ENCODE results near the gene LAMTOR3. TPM values are rescaled to one million over a fixed set of nuclear protein-coding genes. Genes with fewer than 3 reads are reported as not detected.
A peak's percentile ranks its signal among the peaks of the same experiment; 100 is the strongest.

LAMTOR3 gene
- total RNA-seq, 4 donors from 2014 or later: 34.4 to 49.5 (median 39.3) TPM

DNA sequence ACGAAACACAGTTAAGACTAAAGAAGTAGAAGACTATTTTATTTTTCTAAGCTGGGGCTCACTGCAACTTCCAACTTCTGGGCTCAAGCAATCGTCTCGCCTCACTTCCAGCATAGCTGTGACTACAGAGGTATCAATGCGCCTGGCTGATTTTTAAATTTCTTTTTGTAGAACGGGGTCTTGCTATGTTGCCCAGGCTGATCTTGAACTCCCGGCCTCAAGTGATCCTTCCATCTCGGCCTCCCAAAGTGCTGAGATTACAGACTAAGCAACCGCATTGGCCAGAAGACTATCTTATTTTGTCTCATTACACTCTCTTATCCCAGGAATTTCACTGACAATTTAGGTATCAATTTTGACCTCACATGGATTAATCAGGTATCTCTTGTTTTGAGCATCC lies 1.2 kb downstream of the LAMTOR3 start:
- WGBS: 95% methylated on average over 8 of the region's 8 CpGs
- TF ChIP-seq, protein P1, sequence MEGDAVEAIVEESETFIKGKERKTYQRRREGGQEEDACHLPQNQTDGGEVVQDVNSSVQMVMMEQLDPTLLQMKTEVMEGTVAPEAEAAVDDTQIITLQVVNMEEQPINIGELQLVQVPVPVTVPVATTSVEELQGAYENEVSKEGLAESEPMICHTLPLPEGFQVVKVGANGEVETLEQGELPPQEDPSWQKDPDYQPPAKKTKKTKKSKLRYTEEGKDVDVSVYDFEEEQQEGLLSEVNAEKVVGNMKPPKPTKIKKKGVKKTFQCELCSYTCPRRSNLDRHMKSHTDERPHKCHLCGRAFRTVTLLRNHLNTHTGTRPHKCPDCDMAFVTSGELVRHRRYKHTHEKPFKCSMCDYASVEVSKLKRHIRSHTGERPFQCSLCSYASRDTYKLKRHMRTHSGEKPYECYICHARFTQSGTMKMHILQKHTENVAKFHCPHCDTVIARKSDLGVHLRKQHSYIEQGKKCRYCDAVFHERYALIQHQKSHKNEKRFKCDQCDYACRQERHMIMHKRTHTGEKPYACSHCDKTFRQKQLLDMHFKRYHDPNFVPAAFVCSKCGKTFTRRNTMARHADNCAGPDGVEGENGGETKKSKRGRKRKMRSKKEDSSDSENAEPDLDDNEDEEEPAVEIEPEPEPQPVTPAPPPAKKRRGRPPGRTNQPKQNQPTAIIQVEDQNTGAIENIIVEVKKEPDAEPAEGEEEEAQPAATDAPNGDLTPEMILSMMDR (IDR thresholded peaks at IDR 0.05): no peak
- TF ChIP-seq EP300 (IDR thresholded peaks at IDR 0.05) (no peak), POLR2AphosphoS5 (IDR thresholded peaks at IDR 0.05) (no peak), POLR2A (IDR thresholded peaks at IDR 0.05) (no peak)
- H3K4me1 ChIP-seq: peaks cover 21% of the 10 kb centered on the region
- H3K9me3 ChIP-seq: no peaks in the 10 kb centered on the region
- H3K27me3 ChIP-seq: no peaks in the 10 kb centered on the region
- peak overlapping the region; percentile 82 for H3K4me3 ChIP-seq
- no peak overlapping the region for H3K27ac ChIP-seq
- no peak for DNase-seq (ENCODE audit: low spot score in 2 of 2)
- H3K36me3 ChIP-seq: no peaks in the 10 kb centered on the region

DNA sequence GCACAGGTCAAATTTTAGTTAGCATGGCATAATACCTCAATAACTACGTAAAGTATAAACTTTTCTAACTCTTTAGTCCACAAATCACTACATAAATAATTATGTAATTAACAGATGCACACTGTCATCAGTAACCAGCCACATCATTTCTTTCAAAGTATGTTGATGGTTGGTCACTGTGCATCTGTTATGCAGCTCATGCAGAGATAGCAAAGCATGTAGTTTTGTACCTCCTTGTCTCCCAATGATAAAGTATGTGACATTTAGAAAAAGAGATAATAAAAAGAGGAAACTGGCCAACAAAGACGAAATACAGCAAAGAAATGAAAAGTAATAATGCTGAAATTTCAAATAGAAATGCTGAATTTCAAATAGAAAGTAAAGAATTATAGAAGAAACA lies 2.9 kb downstream of the LAMTOR3 start:
- Histone ChIP-seq H3K4me3 (no peak overlapping the region), H3K27me3 (no peaks in the 10 kb centered on the region), H3K9me3 (no peaks in the 10 kb centered on the region), H3K36me3 (peaks cover 5% of the 10 kb centered on the region), H3K4me1 (peaks cover 21% of the 10 kb centered on the region), H3K27ac (no peak overlapping the region)
- TF ChIP-seq POLR2A (IDR thresholded peaks at IDR 0.05) (no peak), EP300 (IDR thresholded peaks at IDR 0.05) (no peak), POLR2AphosphoS5 (IDR thresholded peaks at IDR 0.05) (no peak)
- TF ChIP-seq, protein P1 (IDR thresholded peaks at IDR 0.05): no peak
- DNase-seq (ENCODE audit: low spot score in 2 of 2): no peak
- WGBS: 76% methylated on average over 2 of the region's 2 CpGs

DNA sequence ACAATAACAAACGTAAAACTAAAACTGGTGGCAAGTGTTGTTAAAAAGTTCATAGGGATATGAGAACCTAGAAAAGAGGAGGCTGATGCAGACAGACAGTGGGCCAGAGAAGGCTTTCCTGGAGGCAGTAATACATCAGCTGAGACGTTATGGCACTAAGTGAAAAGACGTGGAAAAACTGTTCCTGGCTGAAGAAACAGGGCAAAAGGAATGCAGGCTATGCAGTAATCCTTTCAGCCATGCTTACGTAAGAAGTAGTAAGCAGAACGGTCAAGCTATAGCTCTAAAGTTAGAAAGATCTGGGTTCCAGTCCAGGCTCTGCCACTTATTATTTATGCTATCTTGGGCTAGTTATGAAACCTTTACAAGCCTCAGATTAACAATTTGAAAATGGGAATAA lies 6.4 kb downstream of the LAMTOR3 start:
- WGBS: 70% methylated on average over 5 of the region's 5 CpGs
- TF ChIP-seq POLR2A (IDR thresholded peaks at IDR 0.05): no peak
- TF ChIP-seq, protein P1 (IDR thresholded peaks at IDR 0.05): no peak
- TF ChIP-seq POLR2AphosphoS5 (IDR thresholded peaks at IDR 0.05): no peak
- TF ChIP-seq EP300 (IDR thresholded peaks at IDR 0.05): no peak

DNA sequence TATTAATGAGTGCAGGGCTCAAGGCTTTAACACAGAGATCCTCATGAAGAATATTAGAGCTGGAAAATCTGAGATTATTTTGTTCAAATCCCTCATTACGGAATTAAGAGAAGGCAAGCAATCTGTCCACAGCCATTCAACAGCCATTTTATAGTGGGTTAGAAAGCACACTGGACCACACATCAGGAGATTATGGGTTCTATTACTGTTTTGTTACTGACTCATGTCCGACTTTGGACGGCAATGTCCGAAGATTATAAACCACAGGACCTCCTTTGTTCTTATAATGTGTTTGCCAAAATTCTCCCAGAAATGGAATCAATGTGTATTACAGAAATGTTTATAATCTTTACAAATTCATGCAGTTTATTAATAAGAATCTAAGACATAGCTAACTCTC lies 8.1 kb downstream of the LAMTOR3 start:
- Histone ChIP-seq H3K9me3 (no peaks in the 10 kb centered on the region), H3K4me3 (no peak overlapping the region), H3K4me1 (no peaks in the 10 kb centered on the region), H3K36me3 (peaks cover 37% of the 10 kb centered on the region), H3K27me3 (no peaks in the 10 kb centered on the region), H3K27ac (no peak overlapping the region)
- 90% methylated on average over 4 of the region's 4 CpGs for WGBS
- no peak for DNase-seq (ENCODE audit: low spot score in 2 of 2)
- TF ChIP-seq, protein P1 (IDR thresholded peaks at IDR 0.05): no peak

More for the DNA sequence above, 6.4 kb downstream of the LAMTOR3 start:
- no peak overlapping the region for H3K4me3 ChIP-seq
- H3K27ac ChIP-seq: no peak overlapping the region
- no peak for DNase-seq (ENCODE audit: low spot score in 2 of 2)
- H3K9me3 ChIP-seq: no peaks in the 10 kb centered on the region
- no peaks in the 10 kb centered on the region for H3K27me3 ChIP-seq
- H3K36me3 ChIP-seq: peaks cover 27% of the 10 kb centered on the region
- H3K4me1 ChIP-seq: peaks cover 5% of the 10 kb centered on the region

DNA sequence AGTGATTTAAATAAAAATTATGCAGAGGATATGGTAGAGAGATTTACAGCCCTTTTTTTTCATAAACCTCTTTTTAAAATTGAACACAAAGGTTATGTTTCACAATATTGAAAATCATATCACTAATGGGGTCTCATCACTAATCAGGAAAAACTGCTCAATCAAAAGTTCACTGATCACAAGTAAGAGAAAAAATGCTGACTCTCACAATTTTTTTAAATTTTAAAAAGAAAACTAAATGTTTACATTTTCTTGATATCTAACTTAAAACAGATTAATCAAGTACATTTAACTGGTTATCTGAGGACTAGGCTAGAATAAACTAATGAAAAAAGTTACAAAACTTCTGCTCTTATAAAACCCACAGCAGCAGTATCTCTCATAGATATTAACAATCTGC lies 8.5 kb downstream of the LAMTOR3 start:
- no peak for DNase-seq (ENCODE audit: low spot score in 2 of 2)
- TF ChIP-seq, protein P1 (IDR thresholded peaks at IDR 0.05): no peak
- no peak for TF ChIP-seq POLR2AphosphoS5 (IDR thresholded peaks at IDR 0.05)
- no peak for TF ChIP-seq POLR2A (IDR thresholded peaks at IDR 0.05)
- TF ChIP-seq EP300 (IDR thresholded peaks at IDR 0.05): no peak
- H3K36me3 ChIP-seq: peaks cover 42% of the 10 kb centered on the region
- no peaks in the 10 kb centered on the region for H3K4me1 ChIP-seq
- no peak overlapping the region for H3K4me3 ChIP-seq
- no peaks in the 10 kb centered on the region for H3K9me3 ChIP-seq
- no peak overlapping the region for H3K27ac ChIP-seq
- no peaks in the 10 kb centered on the region for H3K27me3 ChIP-seq
